Upper lobe of left lung (tissue), 6 donors: ENCODE results near the gene NEBL. TPM values are rescaled to one million over a fixed set of nuclear protein-coding genes. Genes with fewer than 3 reads are reported as not detected.

Source experiments
- ATAC-seq, 2 donors: fragments of 200-7000 bp; cut with Tn5 transposase; one replicate each; pipeline ENCODE4 v1.9.1; 2022; ENCODE audit warnings: mild to moderate bottlenecking in 2 of 2, moderate library complexity in 2 of 2; ENCODE audit not compliant: low FRiP score in 2 of 2
- DNase-seq, 2 donors: peaks; one replicate each; pipeline ENCODE4 v3.0.0-alpha.2; 2019 to 2020
- H3K27ac ChIP-seq, 4 donors: fragments of 200-600 bp; sonication (generic); one replicate each; pipeline ENCODE4 v1.5.1; 2016 to 2019
- H3K27me3 ChIP-seq, 4 donors: fragments of 200-600 bp; sonication (generic); one replicate each; pipeline ENCODE4 v1.5.1; 2017 to 2019
- H3K36me3 ChIP-seq, 4 donors: fragments of 200-600 bp; sonication (generic); one replicate each; pipeline ENCODE4 v1.5.1; 2016 to 2019
- H3K4me1 ChIP-seq, 4 donors: fragments of 200-600 bp; sonication (generic); one replicate each; pipeline ENCODE4 v1.5.1; 2018 to 2019
- H3K4me3 ChIP-seq, 4 donors: fragments of 200-600 bp; sonication (generic); one replicate each; pipeline ENCODE4 v1.5.1; 2017 to 2019; ENCODE audit warnings: mild to moderate bottlenecking in 2 of 4, moderate library complexity in 1 of 4
- H3K9me3 ChIP-seq, 4 donors: fragments of 200-600 bp; sonication (generic); one replicate each; pipeline ENCODE4 v1.5.1; 2018 to 2019
- CTCF ChIP-seq, 6 experiments: fragments of 450-650 bp in 4 of 6; fragments of 200-600 bp in 2 of 6; sonication (generic) in 2 of 6; IDR thresholded peaks; one replicate each; pipeline ENCODE4 v1.5.1; 2016 to 2019; ENCODE audit warnings: antibody characterized with exemption in 6 of 6
- EP300 ChIP-seq, 4 donors: sonication (generic); formaldehyde crosslinking; IDR thresholded peaks; one replicate each; pipeline ENCODE4 v1.5.1; 2017; ENCODE audit warnings: antibody characterized with exemption in 4 of 4, control low read depth in 2 of 4
- POLR2A ChIP-seq, 4 donors: fragments of 450-650 bp; IDR thresholded peaks; one replicate each; pipeline ENCODE4 v1.5.1; 2016 to 2017; ENCODE audit warnings: antibody characterized with exemption in 4 of 4, mild to moderate bottlenecking in 2 of 4
- POLR2AphosphoS5 ChIP-seq, 2 donors: sonication (generic); formaldehyde crosslinking; IDR thresholded peaks; one replicate each; pipeline ENCODE4 v1.5.1; 2017; ENCODE audit warnings: antibody characterized with exemption in 2 of 2
- WGBS, 2 donors: methylation state at CpG; one replicate each; pipeline ENCODE4 v1.1.5; 2017 to 2018; 5-methylcytosine and 5-hydroxymethylcytosine counted together
- total RNA-seq, 6 donors: library from RNA; depleted of rRNA in 4 of 6; stranded (reverse); fragments of >200 nt in 4 of 6; gene quantifications; one replicate each; pipeline versions ENCODE4 v1.1.0 to v1.2.1, GENCODE V29; 2016 to 2021
- donor health status: DM: no; HTN: no; CAD: no; lungs with moderate emphysema.
- donor health status: DM: no; HTN: yes; CAD: no; lungs with severe emphysema.

The NEBL gene
- total RNA-seq, 6 donors from 2014 or later = 61.2 to 274 (median 134) TPM

- Histone ChIP-seq H3K27ac (no peak overlapping the region), H3K36me3 (no peaks in the 10 kb centered on the region), H3K27me3 (no peaks in the 10 kb centered on the region), H3K9me3 (no peaks in the 10 kb centered on the region), H3K4me1 (no peaks in the 10 kb centered on the region), H3K4me3 (no peak overlapping the region)
- DNase-seq (no peak), ATAC-seq (no peak)
- TF ChIP-seq POLR2AphosphoS5 (IDR thresholded peaks at IDR 0.05) (no peak), CTCF (IDR thresholded peaks at IDR 0.05) (peak in 4 of 6 experiments; percentile 13 to 27 (median 26))
- WGBS, 2 donors = 7 to 20% methylated on average over 2 of the region's 2 CpGs
Measured at GRCh38 chr10:20858292-20859124, 38.6 kb downstream of the NEBL start.

- no peaks in the 10 kb centered on the region for H3K4me1 ChIP-seq
- 53 to 63% methylated on average over 1 of the region's 1 CpG for WGBS, 2 donors
- TF ChIP-seq POLR2AphosphoS5 (IDR thresholded peaks at IDR 0.05) (no peak), EP300 (IDR thresholded peaks at IDR 0.05) (no peak), POLR2A (IDR thresholded peaks at IDR 0.05) (no peak), CTCF (IDR thresholded peaks at IDR 0.05) (no peak)
- no peak for DNase-seq
- H3K9me3 ChIP-seq = no peaks in the 10 kb centered on the region
- no peak overlapping the region for H3K27ac ChIP-seq
- H3K36me3 ChIP-seq = no peaks in the 10 kb centered on the region
- no peak overlapping the region for H3K4me3 ChIP-seq
- ATAC-seq = no peak
- no peaks in the 10 kb centered on the region for H3K27me3 ChIP-seq
Measured at GRCh38 chr10:20856484-20856883, 40.6 kb downstream of the NEBL start.

- TF ChIP-seq CTCF (IDR thresholded peaks at IDR 0.05) (peak in 2 of 6 experiments; percentile 15 to 21), POLR2AphosphoS5 (IDR thresholded peaks at IDR 0.05) (no peak), EP300 (IDR thresholded peaks at IDR 0.05) (no peak)
- peak in 1 of 2 donors; percentile 48 for ATAC-seq
- Histone ChIP-seq H3K4me3 (no peak overlapping the region), H3K27me3 (no peaks in the 10 kb centered on the region), H3K4me1 (no peaks in the 10 kb centered on the region), H3K9me3 (no peaks in the 10 kb centered on the region), H3K27ac (no peak overlapping the region), H3K36me3 (no peaks in the 10 kb centered on the region)
- DNase-seq = no peak
- 30 to 32% methylated on average over 5 of the region's 5 CpGs for WGBS, 2 donors
Measured at GRCh38 chr10:20855398-20856038, 41.6 kb downstream of the NEBL start.

DNA sequence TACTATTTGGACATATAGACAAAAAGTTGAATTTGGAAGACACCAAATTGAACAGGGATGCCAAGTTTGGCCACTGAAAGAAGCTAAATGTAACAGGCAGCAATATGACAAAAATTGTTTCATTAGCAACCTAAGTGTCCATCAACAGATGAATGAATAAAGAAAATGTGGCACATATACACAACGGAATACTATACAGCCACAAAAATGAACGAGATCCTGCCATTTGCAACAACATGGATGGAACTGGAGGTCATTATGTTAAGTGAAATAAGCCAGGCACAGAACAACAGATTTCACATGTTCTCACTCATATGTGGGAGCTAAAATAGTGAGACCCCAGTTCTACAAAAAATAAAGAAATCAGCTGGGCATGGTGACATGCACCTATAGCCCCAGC, 43.8 kb downstream of the NEBL start:
- whole genome bisulfite sequencing, 2 donors = 90 to 100% methylated on average over 2 of the region's 2 CpGs
- H3K4me1 ChIP-seq = no peaks in the 10 kb centered on the region
- no peak overlapping the region for H3K4me3 ChIP-seq
- TF ChIP-seq CTCF (IDR thresholded peaks at IDR 0.05) (no peak), POLR2A (IDR thresholded peaks at IDR 0.05) (no peak), POLR2AphosphoS5 (IDR thresholded peaks at IDR 0.05) (no peak), EP300 (IDR thresholded peaks at IDR 0.05) (no peak)
- no peaks in the 10 kb centered on the region for H3K9me3 ChIP-seq
- H3K27me3 ChIP-seq = no peaks in the 10 kb centered on the region
- H3K36me3 ChIP-seq = peaks cover 0 to 4% (median 0%) of the 10 kb centered on the region in 4 donors
- ATAC-seq (no peak), DNase-seq (no peak)
- H3K27ac ChIP-seq = no peak overlapping the region
